K562 (cell line): ENCODE data around the gene TMEM154. TPM values are rescaled to one million over a fixed set of nuclear protein-coding genes. Genes with fewer than 3 reads are reported as not detected.

ENCODE experiments used
- ESRRB ChIP-seq: fragments of 250-450 bp; sonication (Bioruptor Pico); IDR thresholded peaks from 2 replicates; pipeline ENCODE4 v1.5.0; 2020; ENCODE audit warnings: mild to moderate bottlenecking, moderate library complexity, borderline replicate concordance
- ETV1 ChIP-seq: fragments of 450-650 bp; conservative IDR thresholded peaks from 2 replicates; pipeline ENCODE4 v1.6.1; 2016; ENCODE audit warnings: missing genetic modification characterization, control low read depth, low read depth, missing compliant biosample characterization
- FOSL1 ChIP-seq: fragments of 200-800 bp; sonication (Bioruptor generic); conservative IDR thresholded peaks from 2 replicates; pipeline ENCODE4 v1.6.1; 2016; ENCODE audit warnings: missing genetic modification characterization, missing compliant biosample characterization
- HDGF ChIP-seq: fragments of 450-650 bp; IDR thresholded peaks from 2 replicates; pipeline ENCODE4 v1.6.1; 2016
- MED1 ChIP-seq: sonication (generic); formaldehyde crosslinking; IDR thresholded peaks from 2 replicates; pipeline ENCODE4 v1.8.1; 2023; ENCODE audit warnings: missing genetic modification reagents, borderline replicate concordance
- PHB ChIP-seq: fragments of 250-450 bp; sonication (Bioruptor Pico); IDR thresholded peaks from 2 replicates; pipeline ENCODE4 v1.5.0; 2021
- ZC3H11A ChIP-seq: IDR thresholded peaks from 2 replicates; pipeline ENCODE4 v1.6.1; 2012; ENCODE audit warnings: low read depth, low read length, improper control_type of control experiment
- ZKSCAN1 ChIP-seq: fragments of 150-350 bp; IDR thresholded peaks from 2 replicates; pipeline ENCODE4 v1.6.1; 2016; ENCODE audit warnings: low read depth, low read length
- ZNF12 ChIP-seq: sonication (generic); formaldehyde crosslinking; IDR thresholded peaks from 2 replicates; pipeline ENCODE4 v1.4.0; 2020; ENCODE audit warnings: mild to moderate bottlenecking, missing genetic modification reagents
- polyA plus RNA-seq, 8 experiments: library from polyadenylated mRNA; depleted of rRNA in 4 of 8; stranded (reverse) in 5 of 8; unstranded in 3 of 8; fragments of >200 nt; fragmentation: Nextera tagmentation in 2 of 8; fragmentation: Illumina TruSeq in 1 of 8; extraction: Ambion mirVana in 2 of 8; extraction: Trizol in 1 of 8; gene quantifications; 2 replicates each; pipeline versions ENCODE4 v1.2.1 to v1.2.3, GENCODE V29; 2011 to 2014; ENCODE audit warnings: inconsistent platforms in 1 of 8, missing spikeins in 1 of 8
- total RNA-seq, 7 experiments: library from RNA; depleted of rRNA in 6 of 7; stranded (reverse); fragments of >200 nt in 6 of 7; fragmentation: Illumina TruSeq in 2 of 7; extraction: Trizol in 2 of 7; gene quantifications; 2 replicates each; pipeline versions ENCODE4 v1.2.1 to v1.2.3, GENCODE V29; 2011 to 2021; ENCODE audit warnings: low replicate concordance in 1 of 7
- TF ChIP-seq, protein P1 (sequence below), 2 experiments: fragments of 450-650 bp in 1 of 2; sonication (generic) in 1 of 2; formaldehyde crosslinking in 1 of 2; IDR thresholded peaks; 2 replicates each; pipeline versions ENCODE4 v1.7.1 to v1.9.0; 2016 to 2022; ENCODE audit warnings: inconsistent platforms in 1 of 2, mild to moderate bottlenecking in 1 of 2, missing genetic modification reagents in 1 of 2
- TF ChIP-seq, protein P2 (sequence below): sonication (generic); formaldehyde crosslinking; IDR thresholded peaks from 2 replicates; pipeline ENCODE4 v1.8.0; 2022; ENCODE audit warnings: mild to moderate bottlenecking, missing genetic modification reagents
- TF ChIP-seq, protein P3 (sequence below): fragments of 200-400 bp; formaldehyde crosslinking; IDR thresholded peaks from 2 replicates; pipeline ENCODE4 v1.6.1; 2017; ENCODE audit warnings: mild to moderate bottlenecking, low read depth, low read length, moderate library complexity

TMEM154 gene
- total and polyA plus RNA-seq, 9 of the 15 experiments (the other 6 are each of a cell fraction or from before 2014, with no cell fraction given) = 0.13 to 1.8 (median 0.58) TPM

DNA sequence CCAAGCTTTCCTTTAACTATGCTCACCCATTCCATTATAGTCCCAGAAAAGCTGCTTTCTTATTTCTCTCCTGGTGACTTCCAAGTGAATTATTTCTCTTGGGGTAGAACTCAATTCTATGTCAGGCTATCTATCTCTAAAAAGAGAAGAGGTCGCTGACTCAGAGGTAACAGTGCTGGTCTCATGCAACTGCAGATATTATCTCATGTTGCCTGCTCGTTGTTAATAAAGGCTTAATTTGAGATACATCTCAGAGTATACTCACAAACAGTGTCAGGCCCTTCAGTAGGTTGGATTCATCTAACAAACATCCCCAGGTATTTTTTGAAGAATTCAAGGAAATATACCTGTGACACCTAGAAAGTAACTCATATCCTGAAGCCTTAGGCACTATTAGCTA, 2.7 kb downstream of the TMEM154 start (continued):
- TF ChIP-seq, protein P1, sequence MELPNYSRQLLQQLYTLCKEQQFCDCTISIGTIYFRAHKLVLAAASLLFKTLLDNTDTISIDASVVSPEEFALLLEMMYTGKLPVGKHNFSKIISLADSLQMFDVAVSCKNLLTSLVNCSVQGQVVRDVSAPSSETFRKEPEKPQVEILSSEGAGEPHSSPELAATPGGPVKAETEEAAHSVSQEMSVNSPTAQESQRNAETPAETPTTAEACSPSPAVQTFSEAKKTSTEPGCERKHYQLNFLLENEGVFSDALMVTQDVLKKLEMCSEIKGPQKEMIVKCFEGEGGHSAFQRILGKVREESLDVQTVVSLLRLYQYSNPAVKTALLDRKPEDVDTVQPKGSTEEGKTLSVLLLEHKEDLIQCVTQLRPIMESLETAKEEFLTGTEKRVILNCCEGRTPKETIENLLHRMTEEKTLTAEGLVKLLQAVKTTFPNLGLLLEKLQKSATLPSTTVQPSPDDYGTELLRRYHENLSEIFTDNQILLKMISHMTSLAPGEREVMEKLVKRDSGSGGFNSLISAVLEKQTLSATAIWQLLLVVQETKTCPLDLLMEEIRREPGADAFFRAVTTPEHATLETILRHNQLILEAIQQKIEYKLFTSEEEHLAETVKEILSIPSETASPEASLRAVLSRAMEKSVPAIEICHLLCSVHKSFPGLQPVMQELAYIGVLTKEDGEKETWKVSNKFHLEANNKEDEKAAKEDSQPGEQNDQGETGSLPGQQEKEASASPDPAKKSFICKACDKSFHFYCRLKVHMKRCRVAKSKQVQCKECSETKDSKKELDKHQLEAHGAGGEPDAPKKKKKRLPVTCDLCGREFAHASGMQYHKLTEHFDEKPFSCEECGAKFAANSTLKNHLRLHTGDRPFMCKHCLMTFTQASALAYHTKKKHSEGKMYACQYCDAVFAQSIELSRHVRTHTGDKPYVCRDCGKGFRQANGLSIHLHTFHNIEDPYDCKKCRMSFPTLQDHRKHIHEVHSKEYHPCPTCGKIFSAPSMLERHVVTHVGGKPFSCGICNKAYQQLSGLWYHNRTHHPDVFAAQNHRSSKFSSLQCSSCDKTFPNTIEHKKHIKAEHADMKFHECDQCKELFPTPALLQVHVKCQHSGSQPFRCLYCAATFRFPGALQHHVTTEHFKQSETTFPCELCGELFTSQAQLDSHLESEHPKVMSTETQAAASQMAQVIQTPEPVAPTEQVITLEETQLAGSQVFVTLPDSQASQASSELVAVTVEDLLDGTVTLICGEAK (IDR thresholded peaks at IDR 0.05) = 0 out of 2 replicates have a peak, but pooled peaks have one; percentile 25
- TF ChIP-seq, protein P1 (CRISPR knock-in tag; IDR thresholded peaks at IDR 0.05) = no peak
- no peak for TF ChIP-seq PHB (CRISPR knock-in tag)
- TF ChIP-seq, protein P2, sequence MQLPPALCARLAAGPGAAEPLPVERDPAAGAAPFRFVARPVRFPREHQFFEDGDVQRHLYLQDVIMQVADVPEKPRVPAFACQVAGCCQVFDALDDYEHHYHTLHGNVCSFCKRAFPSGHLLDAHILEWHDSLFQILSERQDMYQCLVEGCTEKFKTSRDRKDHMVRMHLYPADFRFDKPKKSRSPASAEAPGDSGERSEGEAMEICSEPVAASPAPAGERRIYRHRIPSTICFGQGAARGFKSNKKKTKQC (CRISPR knock-in tag) = no peak
- TF ChIP-seq FOSL1 (tag) = peak; percentile 58
- no peak for TF ChIP-seq ESRRB
- no peak for TF ChIP-seq ETV1 (tag)
- no peak for TF ChIP-seq MED1 (CRISPR knock-in tag)
- TF ChIP-seq, protein P3, sequence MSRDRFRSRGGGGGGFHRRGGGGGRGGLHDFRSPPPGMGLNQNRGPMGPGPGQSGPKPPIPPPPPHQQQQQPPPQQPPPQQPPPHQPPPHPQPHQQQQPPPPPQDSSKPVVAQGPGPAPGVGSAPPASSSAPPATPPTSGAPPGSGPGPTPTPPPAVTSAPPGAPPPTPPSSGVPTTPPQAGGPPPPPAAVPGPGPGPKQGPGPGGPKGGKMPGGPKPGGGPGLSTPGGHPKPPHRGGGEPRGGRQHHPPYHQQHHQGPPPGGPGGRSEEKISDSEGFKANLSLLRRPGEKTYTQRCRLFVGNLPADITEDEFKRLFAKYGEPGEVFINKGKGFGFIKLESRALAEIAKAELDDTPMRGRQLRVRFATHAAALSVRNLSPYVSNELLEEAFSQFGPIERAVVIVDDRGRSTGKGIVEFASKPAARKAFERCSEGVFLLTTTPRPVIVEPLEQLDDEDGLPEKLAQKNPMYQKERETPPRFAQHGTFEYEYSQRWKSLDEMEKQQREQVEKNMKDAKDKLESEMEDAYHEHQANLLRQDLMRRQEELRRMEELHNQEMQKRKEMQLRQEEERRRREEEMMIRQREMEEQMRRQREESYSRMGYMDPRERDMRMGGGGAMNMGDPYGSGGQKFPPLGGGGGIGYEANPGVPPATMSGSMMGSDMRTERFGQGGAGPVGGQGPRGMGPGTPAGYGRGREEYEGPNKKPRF = no peak
- no peak for TF ChIP-seq ZNF12
- TF ChIP-seq ZC3H11A = no peak
- TF ChIP-seq ZKSCAN1 = no peak
- no peak for TF ChIP-seq HDGF
